Peyer's patch (tissue), 4 donors: Measurements from ENCODE around the gene SLC43A3. TPM values are rescaled to one million over a fixed set of nuclear protein-coding genes. Genes with fewer than 3 reads are reported as not detected.

Experiments used
- DNase-seq, 3 donors: peaks; one replicate each; pipeline ENCODE4 v3.0.0-alpha.2; 2017 to 2019
- H3K27ac ChIP-seq, 4 donors: fragments of 200-600 bp; sonication (generic); one replicate each; pipeline ENCODE4 v1.5.1; 2016 to 2019
- H3K27me3 ChIP-seq, 2 donors: fragments of 200-600 bp; sonication (generic); one replicate each; pipeline ENCODE4 v1.5.1; 2019
- H3K36me3 ChIP-seq, 3 donors: fragments of 200-600 bp; sonication (generic); one replicate each; pipeline ENCODE4 v1.5.1; 2016 to 2019
- H3K4me1 ChIP-seq, 4 donors: fragments of 200-600 bp; sonication (generic); one replicate each; pipeline ENCODE4 v1.5.1; 2016 to 2019
- H3K4me3 ChIP-seq, 4 donors: fragments of 200-600 bp; sonication (generic); 1 replicate in 3 of 4; 2 replicates in 1 of 4; pipeline ENCODE4 v1.5.1; 2016 to 2019; ENCODE audit warnings: mild to moderate bottlenecking in 1 of 4
- H3K9me3 ChIP-seq, 4 donors: fragments of 200-600 bp; sonication (generic); one replicate each; pipeline ENCODE4 v1.5.1; 2016 to 2019; ENCODE audit warnings: mild to moderate bottlenecking in 1 of 4
- POLR2A ChIP-seq, 2 donors: fragments of 450-650 bp; IDR thresholded peaks; one replicate each; pipeline ENCODE4 v1.5.1; 2017; ENCODE audit warnings: antibody characterized with exemption in 2 of 2, mild to moderate bottlenecking in 2 of 2, moderate library complexity in 2 of 2
- small RNA-seq, 2 donors: library from RNA; depleted of rRNA; stranded (forward); fragments of <200 nt; gene quantifications; one replicate each; pipeline ENCODE3, GENCODE V24; 2016
- total RNA-seq, 4 donors: library from RNA; depleted of rRNA; stranded (reverse); fragments of >200 nt; gene quantifications; one replicate each; pipeline ENCODE4 v1.1.0, GENCODE V29; 2016
- TF ChIP-seq, protein P1 (sequence below), 6 experiments: fragments of 450-650 bp in 4 of 6; fragments of 200-600 bp in 2 of 6; sonication (generic) in 1 of 6; IDR thresholded peaks; one replicate each; pipeline ENCODE4 v1.5.1; 2017 to 2019; ENCODE audit warnings: antibody characterized with exemption in 6 of 6, mild to moderate bottlenecking in 3 of 6, moderate library complexity in 1 of 6

The SLC43A3 gene
- total RNA-seq, 4 donors from 2014 or later, result 5.1 to 38.8 (median 17.6) TPM

GRCh38 chr11:57357310-57357709 lies 69.6 kb downstream of the SLC43A3 start:
- Histone ChIP-seq H3K9me3 (no peaks in the 10 kb centered on the region), H3K36me3 (no peaks in the 10 kb centered on the region)
- no peak for DNase-seq

More at GRCh38 chr11:57357310-57357709, 69.6 kb downstream of the SLC43A3 start:
- Histone ChIP-seq H3K27me3 (no peaks in the 10 kb centered on the region), H3K4me3 (no peak overlapping the region), H3K4me1 (peaks cover 0 to 5% (median 0%) of the 10 kb centered on the region in 4 donors), H3K27ac (peak overlapping the region in 1 of 4 donors; percentile 35)
- TF ChIP-seq, protein P1, sequence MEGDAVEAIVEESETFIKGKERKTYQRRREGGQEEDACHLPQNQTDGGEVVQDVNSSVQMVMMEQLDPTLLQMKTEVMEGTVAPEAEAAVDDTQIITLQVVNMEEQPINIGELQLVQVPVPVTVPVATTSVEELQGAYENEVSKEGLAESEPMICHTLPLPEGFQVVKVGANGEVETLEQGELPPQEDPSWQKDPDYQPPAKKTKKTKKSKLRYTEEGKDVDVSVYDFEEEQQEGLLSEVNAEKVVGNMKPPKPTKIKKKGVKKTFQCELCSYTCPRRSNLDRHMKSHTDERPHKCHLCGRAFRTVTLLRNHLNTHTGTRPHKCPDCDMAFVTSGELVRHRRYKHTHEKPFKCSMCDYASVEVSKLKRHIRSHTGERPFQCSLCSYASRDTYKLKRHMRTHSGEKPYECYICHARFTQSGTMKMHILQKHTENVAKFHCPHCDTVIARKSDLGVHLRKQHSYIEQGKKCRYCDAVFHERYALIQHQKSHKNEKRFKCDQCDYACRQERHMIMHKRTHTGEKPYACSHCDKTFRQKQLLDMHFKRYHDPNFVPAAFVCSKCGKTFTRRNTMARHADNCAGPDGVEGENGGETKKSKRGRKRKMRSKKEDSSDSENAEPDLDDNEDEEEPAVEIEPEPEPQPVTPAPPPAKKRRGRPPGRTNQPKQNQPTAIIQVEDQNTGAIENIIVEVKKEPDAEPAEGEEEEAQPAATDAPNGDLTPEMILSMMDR (IDR thresholded peaks at IDR 0.05), result no peak
- no peak for TF ChIP-seq POLR2A (IDR thresholded peaks at IDR 0.05)

Small RNA genes within 50 kb of the gene (small RNA-seq; reads per million reads assigned to genes)
- 0 reads per million in 2 donors for gene RNA5SP341

Other genes with a start within 250 kb of the SLC43A3 start
- under 1 TPM in 1 of 4 donors, not detected in 3; 0.13 TPM for gene LRRC55, start 245.2 kb downstream of the SLC43A3 start, total RNA-seq
- 1 to 10 TPM in 1 of 4 donors, under 1 TPM in 3; 0.18 to 1.1 (median 0.65) TPM for gene APLNR, start 189.9 kb downstream of the SLC43A3 start, total RNA-seq
- gene TNKS1BP1, start 102.2 kb downstream of the SLC43A3 start, total RNA-seq, result 100 to 1,000 TPM in 3 of 4 donors, 10 to 100 TPM in 1; 91.8 to 156 (median 139) TPM
- gene SSRP1, start 91.2 kb downstream of the SLC43A3 start, total RNA-seq, result 100 to 1,000 TPM in 1 of 4 donors, 10 to 100 TPM in 3; 39.9 to 106 (median 50.6) TPM
- gene P2RX3, start 88.8 kb downstream of the SLC43A3 start, total RNA-seq, result under 1 TPM in 1 of 4 donors, not detected in 3; 0.80 TPM
- gene PRG3, start 46.0 kb downstream of the SLC43A3 start, total RNA-seq, result not detected
- gene PRG2, start 36.5 kb downstream of the SLC43A3 start, total RNA-seq, result not detected
- 1 to 10 TPM in 1 of 4 donors, not detected in 3; 1.2 TPM for gene RTN4RL2, start 33.4 kb upstream of the SLC43A3 start, total RNA-seq
- 10 to 100 TPM in 3 of 4 donors, 1 to 10 TPM in 1; 4.6 to 19.0 (median 11.2) TPM for gene SLC43A1, start 88.6 kb upstream of the SLC43A3 start, total RNA-seq
- 10 to 100 TPM; 16.8 to 39.6 (median 19.6) TPM for gene TIMM10, start 103.6 kb upstream of the SLC43A3 start, total RNA-seq
- gene SMTNL1, start 110.5 kb upstream of the SLC43A3 start, total RNA-seq, result not detected
- gene UBE2L6, start 140.6 kb upstream of the SLC43A3 start, total RNA-seq, result 10 to 100 TPM; 15.6 to 66.0 (median 25.1) TPM
- gene SERPING1, start 170.6 kb upstream of the SLC43A3 start, total RNA-seq, result 100 to 1,000 TPM in 2 of 4 donors, 10 to 100 TPM in 2; 29.9 to 158 (median 93.1) TPM
- gene YPEL4, start 222.8 kb upstream of the SLC43A3 start, total RNA-seq, result 1 to 10 TPM in 1 of 4 donors, under 1 TPM in 3; 0.35 to 2.5 (median 0.71) TPM
- gene CLP1, start 230.6 kb upstream of the SLC43A3 start, total RNA-seq, result 10 to 100 TPM in 3 of 4 donors, 1 to 10 TPM in 1; 9.1 to 16.1 (median 12.8) TPM
- 10 to 100 TPM; 27.2 to 69.7 (median 60.1) TPM for gene ZDHHC5, start 241.0 kb upstream of the SLC43A3 start, total RNA-seq